Measurements from ENCODE around the gene OTOF. TPM values are rescaled to one million over a fixed set of nuclear protein-coding genes. Genes with fewer than 3 reads are reported as not detected.

Gene OTOF
- polyA plus RNA-seq, 3 donors = 0.18 to 0.21 (median 0.19) TPM

GRCh38 chr2:26503231-26503880, 25.4 kb upstream of the OTOF start:
- peak; percentile 74 for DNase-seq

- DNase-seq = no peak
These were observed 22.5 kb upstream of the OTOF start for GRCh38 chr2:26500406-26500805.

DNA sequence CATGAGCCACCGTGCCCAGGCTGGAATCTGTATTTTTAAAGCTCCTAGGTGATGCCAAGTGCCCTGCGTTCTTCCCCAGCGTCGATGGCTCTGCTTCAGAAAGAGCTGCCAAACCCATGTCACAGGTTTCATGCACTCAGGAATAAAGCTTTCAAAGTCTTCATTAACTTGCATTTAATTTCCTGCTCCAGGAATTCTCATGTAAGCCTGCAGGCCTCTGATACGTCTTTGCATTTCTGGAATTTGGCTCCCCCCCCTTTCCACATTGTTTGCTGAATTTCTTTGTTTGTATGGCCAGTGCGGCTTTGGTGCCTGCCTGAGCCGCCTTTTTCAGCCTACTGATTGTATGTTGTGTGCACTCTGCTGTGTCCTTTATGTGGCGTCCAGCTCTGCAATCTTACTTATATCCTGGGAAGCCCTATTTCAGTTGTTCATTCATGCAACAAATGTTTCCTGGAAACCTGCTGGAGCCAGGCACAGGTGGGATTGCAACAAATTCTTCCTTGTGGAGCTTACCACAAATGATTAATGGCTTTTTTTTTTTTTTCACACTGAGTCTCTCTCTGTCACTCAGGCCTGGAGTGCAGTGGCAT, 17.9 kb upstream of the OTOF start:
- peak; percentile 81 for DNase-seq

DNA sequence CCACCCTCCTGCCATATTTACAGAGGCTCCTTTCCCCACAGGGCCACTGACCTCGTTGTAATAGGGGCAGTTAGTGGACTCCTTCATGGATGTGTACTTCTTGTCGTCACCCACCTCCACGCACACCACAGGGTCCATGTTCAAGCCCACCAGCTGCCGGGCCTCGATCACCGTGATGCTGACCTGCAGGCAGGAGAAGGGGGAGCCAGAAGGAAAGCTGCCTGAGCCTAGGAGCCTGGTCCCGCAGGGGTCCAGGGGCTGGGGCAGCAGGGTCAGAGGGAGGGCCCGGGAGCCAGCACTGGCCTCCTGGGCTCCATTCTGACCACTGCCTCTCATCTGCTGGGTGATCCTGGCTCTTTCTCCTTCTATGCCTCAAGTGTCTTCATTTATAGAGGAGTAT, 17.0 kb upstream of the OTOF start:
- no peak for DNase-seq

GRCh38 chr2:26494199-26494598, 16.3 kb upstream of the OTOF start:
- no peak for DNase-seq

- no peak for DNase-seq
These were observed 15.6 kb upstream of the OTOF start for GRCh38 chr2:26493566-26493965.

DNA sequence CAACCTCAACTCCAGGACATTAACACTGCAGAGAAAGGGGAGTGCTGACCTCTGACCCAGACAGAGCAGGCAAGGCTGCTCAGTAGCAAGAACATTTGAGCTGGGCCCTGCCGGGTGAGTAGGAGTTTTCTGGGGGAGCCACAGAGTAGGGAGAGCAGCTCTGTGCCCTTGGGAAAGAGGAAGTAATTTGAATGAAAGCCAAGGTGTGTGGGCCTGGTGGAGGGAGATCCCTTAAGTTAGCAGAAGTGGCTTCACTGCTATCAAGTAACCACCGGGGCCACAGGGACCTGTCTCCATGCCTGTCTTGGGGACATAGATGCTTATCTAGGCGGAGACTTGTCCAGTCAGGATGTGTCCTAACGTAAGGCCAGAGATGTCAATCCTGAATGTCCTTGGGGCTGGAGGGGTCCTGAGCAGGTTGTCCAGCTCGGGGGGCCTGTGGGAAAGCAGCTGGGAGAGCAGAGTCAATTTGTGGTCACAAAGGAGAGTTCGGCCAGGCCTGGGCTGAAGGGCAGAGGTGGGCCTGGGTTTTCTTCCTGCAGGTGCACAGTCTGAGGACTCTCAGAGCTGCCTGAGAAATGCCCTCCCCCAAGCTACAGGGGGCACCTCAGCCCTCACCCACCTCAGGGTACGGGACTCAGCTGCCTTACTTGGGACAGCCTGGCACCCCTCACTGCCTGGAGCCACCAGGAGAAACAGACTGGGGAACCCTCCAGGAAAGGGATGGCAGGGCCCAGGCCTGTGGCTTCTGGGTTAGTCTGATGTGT, 15.0 kb upstream of the OTOF start:
- DNase-seq = no peak

DNA sequence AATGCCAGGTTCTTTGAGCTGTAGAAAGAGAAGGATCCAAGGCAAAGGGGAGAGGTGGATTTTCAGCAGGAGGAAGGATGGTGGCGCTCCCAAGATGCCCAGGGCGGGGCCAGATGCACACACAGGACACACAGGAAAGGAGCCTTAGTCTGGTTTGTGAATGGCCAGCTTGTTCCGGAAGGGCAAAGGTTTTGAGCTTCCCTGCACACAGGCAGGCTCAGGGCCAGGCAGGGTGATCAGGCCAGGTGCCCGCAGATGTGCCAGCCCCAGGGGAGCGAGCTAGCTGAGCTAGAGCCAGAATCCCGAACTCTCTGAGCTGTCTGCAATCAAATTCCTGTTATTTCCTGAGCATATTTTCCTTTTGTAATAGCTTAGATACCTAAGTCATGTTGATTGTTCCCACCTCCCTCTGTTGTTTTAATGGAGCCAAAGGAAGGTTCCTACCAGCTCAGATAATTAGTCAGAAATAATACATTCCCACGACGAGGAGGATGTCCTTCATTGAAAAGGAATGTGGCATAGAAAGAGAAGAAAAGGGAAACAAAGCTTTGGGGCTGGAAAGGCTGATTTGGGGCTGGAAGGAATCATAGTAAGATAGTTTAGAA, 13.7 kb upstream of the OTOF start:
- DNase-seq = no peak

GRCh38 chr2:26489213-26489850, 11.4 kb upstream of the OTOF start:
- DNase-seq = no peak

DNA sequence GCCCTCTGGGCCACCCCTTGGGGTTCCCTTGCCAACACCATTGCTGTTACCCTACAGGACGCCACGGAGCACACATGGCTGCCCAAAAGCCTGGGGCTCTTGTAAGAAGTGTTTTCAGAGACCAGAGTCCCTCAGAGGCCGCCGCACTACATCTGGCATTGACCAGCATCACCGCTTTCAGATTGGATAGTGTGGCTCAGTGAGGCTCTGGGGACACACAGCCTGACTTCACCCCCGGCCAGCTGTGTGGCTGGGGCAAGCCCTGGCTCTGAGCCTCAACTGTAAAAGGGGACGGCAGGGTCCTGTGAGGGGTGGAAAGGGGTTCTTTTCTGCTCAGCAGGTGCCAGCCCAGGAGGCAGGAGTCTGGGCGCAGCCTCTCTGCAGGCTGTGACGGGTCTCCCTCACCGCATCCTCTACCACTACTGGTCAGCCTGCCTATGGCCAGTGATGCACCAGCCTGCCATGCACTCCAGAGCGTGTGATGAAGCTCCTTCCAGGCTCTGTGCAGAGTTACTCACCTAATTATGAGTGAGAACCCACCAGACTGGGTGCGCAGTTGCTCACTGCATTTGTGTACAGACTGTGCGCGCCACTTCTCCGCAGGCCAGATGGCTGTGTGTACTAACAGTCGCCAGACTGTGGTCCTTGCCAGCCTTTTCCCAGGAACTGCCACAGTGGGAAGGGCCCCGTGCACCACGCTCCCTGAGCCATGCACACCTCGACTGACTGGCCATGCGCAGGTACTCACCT, 10.7 kb upstream of the OTOF start:
- no peak for DNase-seq

- no peak for DNase-seq
These were observed 9.3 kb upstream of the OTOF start for GRCh38 chr2:26487192-26487591.

DNA sequence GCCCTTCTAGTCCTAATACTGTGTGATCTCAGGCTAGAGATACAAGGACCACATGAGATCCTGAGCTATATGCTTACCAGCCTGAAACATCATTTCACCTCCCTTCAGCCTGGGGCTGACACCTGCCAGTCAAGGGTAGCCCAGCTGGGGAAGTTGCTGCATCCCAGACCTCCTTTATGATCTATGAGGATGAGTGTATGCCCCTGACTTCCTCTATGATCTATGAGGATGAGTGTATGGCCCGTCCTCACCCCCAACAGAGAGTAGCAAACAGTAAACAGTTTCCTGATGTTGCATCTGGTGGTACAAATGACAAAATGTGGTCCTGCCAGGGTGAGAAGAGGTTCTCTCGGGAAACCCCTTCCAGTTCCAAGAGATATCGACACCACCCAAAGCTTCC, 8.9 kb upstream of the OTOF start:
- DNase-seq = no peak

GRCh38 chr2:26485725-26486418, 7.9 kb upstream of the OTOF start:
- no peak for DNase-seq

- DNase-seq = no peak
These were observed 7.2 kb upstream of the OTOF start for GRCh38 chr2:26485099-26485498.

GRCh38 chr2:26484579-26484978, 6.7 kb upstream of the OTOF start:
- no peak for DNase-seq

DNA sequence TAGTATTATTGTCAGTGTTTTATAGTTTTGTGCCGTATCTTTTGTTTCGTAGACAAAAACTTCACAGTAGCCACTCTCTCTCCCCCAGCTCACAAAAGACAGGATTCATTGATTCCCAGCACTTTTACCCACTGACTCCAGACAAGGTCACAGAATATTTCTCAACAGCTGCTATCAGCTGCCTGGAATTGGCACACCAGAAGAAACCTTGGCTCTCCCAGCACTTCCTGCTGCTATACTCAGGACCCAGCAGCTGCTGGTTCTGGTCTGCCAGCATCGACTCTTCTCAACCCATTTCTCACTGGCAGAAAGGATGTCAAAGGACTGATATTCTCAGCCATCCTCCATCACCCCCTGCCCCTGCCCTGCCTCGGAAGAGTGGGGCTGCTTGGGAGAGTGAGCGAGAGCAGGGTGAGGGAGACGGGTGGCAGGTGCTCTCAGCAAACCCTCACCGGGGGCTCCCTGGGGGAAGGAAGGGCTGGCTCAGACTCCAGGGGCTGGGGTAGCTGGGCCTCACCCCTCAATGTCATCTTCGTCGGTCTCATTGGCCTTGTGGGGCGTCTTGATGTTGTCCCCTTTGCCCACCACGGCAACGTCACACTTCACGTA, 6.1 kb upstream of the OTOF start:
- DNase-seq = no peak

- no peak for DNase-seq
These were observed 5.6 kb upstream of the OTOF start for GRCh38 chr2:26483516-26483915.

- no peak for DNase-seq
These were observed 5.1 kb upstream of the OTOF start for GRCh38 chr2:26483027-26483326.

- no peak for DNase-seq
These were observed 4.5 kb upstream of the OTOF start for GRCh38 chr2:26482211-26483026.

GRCh38 chr2:26481706-26482105, 3.8 kb upstream of the OTOF start:
- DNase-seq = no peak
